SK-N-SH (cell line): ENCODE results near the gene TEX19.

ENCODE experiments used
- RCOR1 ChIP-seq: fragments of 150-350 bp; IDR thresholded peaks from 2 replicates; pipeline ENCODE4 v1.6.1; 2017; ENCODE audit warnings: antibody characterized with exemption, low read length
- RFX5 ChIP-seq: IDR thresholded peaks from 2 replicates; pipeline ENCODE4 v1.6.1; 2012; ENCODE audit warnings: mild to moderate bottlenecking, improper control_type of control experiment, low read length
- YY1 ChIP-seq: IDR thresholded peaks from 2 replicates; pipeline ENCODE4 v1.4.0; 2012; ENCODE audit warnings: low read depth, mild to moderate bottlenecking
- TF ChIP-seq, protein P1 (sequence below): fragments of 200-600 bp; sonication (generic); IDR thresholded peaks from 2 replicates; pipeline ENCODE4 v1.6.1; 2017; ENCODE audit warnings: antibody characterized with exemption, mild to moderate bottlenecking, moderate library complexity
- TF ChIP-seq, protein P2 (sequence below): IDR thresholded peaks from 2 replicates; pipeline ENCODE4; 2012
- TF ChIP-seq, protein P3 (sequence below): IDR thresholded peaks from 2 replicates; pipeline ENCODE4 v1.4.0; 2012; ENCODE audit warnings: low read depth

GRCh38 chr17:82388922-82389283, 29.9 kb downstream of the TEX19 start:
- TF ChIP-seq, protein P1, sequence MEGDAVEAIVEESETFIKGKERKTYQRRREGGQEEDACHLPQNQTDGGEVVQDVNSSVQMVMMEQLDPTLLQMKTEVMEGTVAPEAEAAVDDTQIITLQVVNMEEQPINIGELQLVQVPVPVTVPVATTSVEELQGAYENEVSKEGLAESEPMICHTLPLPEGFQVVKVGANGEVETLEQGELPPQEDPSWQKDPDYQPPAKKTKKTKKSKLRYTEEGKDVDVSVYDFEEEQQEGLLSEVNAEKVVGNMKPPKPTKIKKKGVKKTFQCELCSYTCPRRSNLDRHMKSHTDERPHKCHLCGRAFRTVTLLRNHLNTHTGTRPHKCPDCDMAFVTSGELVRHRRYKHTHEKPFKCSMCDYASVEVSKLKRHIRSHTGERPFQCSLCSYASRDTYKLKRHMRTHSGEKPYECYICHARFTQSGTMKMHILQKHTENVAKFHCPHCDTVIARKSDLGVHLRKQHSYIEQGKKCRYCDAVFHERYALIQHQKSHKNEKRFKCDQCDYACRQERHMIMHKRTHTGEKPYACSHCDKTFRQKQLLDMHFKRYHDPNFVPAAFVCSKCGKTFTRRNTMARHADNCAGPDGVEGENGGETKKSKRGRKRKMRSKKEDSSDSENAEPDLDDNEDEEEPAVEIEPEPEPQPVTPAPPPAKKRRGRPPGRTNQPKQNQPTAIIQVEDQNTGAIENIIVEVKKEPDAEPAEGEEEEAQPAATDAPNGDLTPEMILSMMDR: no peak
- TF ChIP-seq, protein P2, sequence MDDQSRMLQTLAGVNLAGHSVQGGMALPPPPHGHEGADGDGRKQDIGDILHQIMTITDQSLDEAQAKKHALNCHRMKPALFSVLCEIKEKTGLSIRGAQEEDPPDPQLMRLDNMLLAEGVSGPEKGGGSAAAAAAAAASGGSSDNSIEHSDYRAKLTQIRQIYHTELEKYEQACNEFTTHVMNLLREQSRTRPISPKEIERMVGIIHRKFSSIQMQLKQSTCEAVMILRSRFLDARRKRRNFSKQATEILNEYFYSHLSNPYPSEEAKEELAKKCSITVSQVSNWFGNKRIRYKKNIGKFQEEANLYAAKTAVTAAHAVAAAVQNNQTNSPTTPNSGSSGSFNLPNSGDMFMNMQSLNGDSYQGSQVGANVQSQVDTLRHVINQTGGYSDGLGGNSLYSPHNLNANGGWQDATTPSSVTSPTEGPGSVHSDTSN: no peak
- TF ChIP-seq YY1 (no peak), RFX5 (no peak), RCOR1 (no peak)
- TF ChIP-seq, protein P3, sequence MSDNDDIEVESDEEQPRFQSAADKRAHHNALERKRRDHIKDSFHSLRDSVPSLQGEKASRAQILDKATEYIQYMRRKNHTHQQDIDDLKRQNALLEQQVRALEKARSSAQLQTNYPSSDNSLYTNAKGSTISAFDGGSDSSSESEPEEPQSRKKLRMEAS: no peak
